Measurements from ENCODE around the gene BANF2. TPM values are rescaled to one million over a fixed set of nuclear protein-coding genes. Genes with fewer than 3 reads are reported as not detected.
A peak's percentile ranks its signal among the peaks of the same experiment; 100 is the strongest.

BANF2 gene
- total and polyA plus RNA-seq, 10 of the 15 experiments (the other 5 are each of a cell fraction or from before 2014, with no cell fraction given) = not detected

DNA sequence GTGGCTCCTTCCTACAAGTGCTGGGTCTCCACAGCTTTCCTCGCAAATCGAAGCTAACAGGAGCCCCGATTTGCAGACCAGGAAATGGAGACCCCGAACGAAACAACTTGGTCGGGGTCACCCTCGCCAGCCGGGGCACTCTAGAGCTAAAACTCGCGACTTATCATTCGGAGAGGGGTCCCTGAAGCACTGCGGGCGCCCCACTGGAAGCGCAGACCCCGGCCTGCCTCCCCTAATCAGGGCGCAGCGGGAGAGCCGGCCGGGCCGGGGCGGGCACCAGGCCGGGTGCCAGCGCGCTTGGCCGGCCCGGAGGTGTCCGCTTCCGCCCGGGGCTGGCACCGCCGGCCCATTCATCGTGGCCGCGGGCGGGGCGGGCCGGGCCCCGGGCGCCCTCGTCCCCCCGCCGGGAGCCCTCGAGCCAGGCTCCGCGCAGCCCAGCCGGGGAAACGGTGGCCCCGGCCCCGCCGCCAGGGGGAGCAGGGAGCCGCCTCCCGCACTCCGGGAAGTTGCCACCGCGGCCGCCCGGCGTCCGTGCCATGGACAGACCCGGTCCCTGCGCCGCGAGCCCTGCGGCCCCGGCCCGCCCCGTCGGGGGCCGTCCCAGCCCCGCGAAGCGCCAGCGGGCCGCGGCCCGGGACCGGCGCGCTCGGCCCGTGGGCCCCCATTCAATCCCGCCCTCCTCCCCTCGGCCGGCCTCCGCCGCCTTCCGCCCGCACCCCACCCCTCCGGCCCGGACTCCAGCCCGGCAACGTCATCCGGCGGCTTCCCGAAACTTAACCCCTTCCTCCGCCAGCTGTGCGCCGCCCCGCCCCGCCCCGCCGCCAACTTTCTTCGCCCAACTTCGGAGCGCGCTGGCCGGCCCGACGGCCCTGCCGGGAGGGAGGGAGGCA lies 18.7 kb upstream of the BANF2 start (continued):
- TF ChIP-seq, protein P1, sequence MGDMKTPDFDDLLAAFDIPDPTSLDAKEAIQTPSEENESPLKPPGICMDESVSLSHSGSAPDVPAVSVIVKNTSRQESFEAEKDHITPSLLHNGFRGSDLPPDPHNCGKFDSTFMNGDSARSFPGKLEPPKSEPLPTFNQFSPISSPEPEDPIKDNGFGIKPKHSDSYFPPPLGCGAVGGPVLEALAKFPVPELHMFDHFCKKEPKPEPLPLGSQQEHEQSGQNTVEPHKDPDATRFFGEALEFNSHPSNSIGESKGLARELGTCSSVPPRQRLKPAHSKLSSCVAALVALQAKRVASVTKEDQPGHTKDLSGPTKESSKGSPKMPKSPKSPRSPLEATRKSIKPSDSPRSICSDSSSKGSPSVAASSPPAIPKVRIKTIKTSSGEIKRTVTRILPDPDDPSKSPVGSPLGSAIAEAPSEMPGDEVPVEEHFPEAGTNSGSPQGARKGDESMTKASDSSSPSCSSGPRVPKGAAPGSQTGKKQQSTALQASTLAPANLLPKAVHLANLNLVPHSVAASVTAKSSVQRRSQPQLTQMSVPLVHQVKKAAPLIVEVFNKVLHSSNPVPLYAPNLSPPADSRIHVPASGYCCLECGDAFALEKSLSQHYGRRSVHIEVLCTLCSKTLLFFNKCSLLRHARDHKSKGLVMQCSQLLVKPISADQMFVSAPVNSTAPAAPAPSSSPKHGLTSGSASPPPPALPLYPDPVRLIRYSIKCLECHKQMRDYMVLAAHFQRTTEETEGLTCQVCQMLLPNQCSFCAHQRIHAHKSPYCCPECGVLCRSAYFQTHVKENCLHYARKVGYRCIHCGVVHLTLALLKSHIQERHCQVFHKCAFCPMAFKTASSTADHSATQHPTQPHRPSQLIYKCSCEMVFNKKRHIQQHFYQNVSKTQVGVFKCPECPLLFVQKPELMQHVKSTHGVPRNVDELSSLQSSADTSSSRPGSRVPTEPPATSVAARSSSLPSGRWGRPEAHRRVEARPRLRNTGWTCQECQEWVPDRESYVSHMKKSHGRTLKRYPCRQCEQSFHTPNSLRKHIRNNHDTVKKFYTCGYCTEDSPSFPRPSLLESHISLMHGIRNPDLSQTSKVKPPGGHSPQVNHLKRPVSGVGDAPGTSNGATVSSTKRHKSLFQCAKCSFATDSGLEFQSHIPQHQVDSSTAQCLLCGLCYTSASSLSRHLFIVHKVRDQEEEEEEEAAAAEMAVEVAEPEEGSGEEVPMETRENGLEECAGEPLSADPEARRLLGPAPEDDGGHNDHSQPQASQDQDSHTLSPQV (IDR thresholded peaks at IDR 0.05) = no peak
- TF ChIP-seq CREM (IDR thresholded peaks at IDR 0.05; ENCODE audit: low read depth) = 0 out of 2 replicates have a peak, but pooled peaks have one; percentile 22
- no peak for TF ChIP-seq FOXM1 (IDR thresholded peaks at IDR 0.05; ENCODE audit: low read depth, low read length)
- TF ChIP-seq MYB (IDR thresholded peaks at IDR 0.05; ENCODE audit: borderline replicate concordance, low read depth, low read length) = no peak
- TF ChIP-seq NR2C2 (IDR thresholded peaks at IDR 0.05; ENCODE audit: borderline replicate concordance, control insufficient read depth, insufficient read length, low read depth) = no peak
- no peak for TF ChIP-seq TAF1 (IDR thresholded peaks at IDR 0.05; ENCODE audit: borderline replicate concordance, low read depth, low read length)
- no peak for TF ChIP-seq PAX5 (IDR thresholded peaks at IDR 0.05; ENCODE audit: borderline replicate concordance, low read depth, low read length)
- TF ChIP-seq, protein P2, sequence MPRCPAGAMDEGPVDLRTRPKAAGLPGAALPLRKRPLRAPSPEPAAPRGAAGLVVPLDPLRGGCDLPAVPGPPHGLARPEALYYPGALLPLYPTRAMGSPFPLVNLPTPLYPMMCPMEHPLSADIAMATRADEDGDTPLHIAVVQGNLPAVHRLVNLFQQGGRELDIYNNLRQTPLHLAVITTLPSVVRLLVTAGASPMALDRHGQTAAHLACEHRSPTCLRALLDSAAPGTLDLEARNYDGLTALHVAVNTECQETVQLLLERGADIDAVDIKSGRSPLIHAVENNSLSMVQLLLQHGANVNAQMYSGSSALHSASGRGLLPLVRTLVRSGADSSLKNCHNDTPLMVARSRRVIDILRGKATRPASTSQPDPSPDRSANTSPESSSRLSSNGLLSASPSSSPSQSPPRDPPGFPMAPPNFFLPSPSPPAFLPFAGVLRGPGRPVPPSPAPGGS (IDR thresholded peaks at IDR 0.05; ENCODE audit: borderline replicate concordance, insufficient read depth, low read depth, low read length, poor library complexity, severe bottlenecking) = no peak
- TF ChIP-seq ZNF24 (IDR thresholded peaks at IDR 0.05) = no peak; the same call in 1 of the 2 replicates
- TF ChIP-seq, protein P3, sequence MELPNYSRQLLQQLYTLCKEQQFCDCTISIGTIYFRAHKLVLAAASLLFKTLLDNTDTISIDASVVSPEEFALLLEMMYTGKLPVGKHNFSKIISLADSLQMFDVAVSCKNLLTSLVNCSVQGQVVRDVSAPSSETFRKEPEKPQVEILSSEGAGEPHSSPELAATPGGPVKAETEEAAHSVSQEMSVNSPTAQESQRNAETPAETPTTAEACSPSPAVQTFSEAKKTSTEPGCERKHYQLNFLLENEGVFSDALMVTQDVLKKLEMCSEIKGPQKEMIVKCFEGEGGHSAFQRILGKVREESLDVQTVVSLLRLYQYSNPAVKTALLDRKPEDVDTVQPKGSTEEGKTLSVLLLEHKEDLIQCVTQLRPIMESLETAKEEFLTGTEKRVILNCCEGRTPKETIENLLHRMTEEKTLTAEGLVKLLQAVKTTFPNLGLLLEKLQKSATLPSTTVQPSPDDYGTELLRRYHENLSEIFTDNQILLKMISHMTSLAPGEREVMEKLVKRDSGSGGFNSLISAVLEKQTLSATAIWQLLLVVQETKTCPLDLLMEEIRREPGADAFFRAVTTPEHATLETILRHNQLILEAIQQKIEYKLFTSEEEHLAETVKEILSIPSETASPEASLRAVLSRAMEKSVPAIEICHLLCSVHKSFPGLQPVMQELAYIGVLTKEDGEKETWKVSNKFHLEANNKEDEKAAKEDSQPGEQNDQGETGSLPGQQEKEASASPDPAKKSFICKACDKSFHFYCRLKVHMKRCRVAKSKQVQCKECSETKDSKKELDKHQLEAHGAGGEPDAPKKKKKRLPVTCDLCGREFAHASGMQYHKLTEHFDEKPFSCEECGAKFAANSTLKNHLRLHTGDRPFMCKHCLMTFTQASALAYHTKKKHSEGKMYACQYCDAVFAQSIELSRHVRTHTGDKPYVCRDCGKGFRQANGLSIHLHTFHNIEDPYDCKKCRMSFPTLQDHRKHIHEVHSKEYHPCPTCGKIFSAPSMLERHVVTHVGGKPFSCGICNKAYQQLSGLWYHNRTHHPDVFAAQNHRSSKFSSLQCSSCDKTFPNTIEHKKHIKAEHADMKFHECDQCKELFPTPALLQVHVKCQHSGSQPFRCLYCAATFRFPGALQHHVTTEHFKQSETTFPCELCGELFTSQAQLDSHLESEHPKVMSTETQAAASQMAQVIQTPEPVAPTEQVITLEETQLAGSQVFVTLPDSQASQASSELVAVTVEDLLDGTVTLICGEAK (IDR thresholded peaks at IDR 0.05; ENCODE audit: borderline replicate concordance) = no peak
- no peak for TF ChIP-seq CHD2 (IDR thresholded peaks at IDR 0.05; ENCODE audit: borderline replicate concordance, low read depth, low read length)
- TF ChIP-seq, protein P4, sequence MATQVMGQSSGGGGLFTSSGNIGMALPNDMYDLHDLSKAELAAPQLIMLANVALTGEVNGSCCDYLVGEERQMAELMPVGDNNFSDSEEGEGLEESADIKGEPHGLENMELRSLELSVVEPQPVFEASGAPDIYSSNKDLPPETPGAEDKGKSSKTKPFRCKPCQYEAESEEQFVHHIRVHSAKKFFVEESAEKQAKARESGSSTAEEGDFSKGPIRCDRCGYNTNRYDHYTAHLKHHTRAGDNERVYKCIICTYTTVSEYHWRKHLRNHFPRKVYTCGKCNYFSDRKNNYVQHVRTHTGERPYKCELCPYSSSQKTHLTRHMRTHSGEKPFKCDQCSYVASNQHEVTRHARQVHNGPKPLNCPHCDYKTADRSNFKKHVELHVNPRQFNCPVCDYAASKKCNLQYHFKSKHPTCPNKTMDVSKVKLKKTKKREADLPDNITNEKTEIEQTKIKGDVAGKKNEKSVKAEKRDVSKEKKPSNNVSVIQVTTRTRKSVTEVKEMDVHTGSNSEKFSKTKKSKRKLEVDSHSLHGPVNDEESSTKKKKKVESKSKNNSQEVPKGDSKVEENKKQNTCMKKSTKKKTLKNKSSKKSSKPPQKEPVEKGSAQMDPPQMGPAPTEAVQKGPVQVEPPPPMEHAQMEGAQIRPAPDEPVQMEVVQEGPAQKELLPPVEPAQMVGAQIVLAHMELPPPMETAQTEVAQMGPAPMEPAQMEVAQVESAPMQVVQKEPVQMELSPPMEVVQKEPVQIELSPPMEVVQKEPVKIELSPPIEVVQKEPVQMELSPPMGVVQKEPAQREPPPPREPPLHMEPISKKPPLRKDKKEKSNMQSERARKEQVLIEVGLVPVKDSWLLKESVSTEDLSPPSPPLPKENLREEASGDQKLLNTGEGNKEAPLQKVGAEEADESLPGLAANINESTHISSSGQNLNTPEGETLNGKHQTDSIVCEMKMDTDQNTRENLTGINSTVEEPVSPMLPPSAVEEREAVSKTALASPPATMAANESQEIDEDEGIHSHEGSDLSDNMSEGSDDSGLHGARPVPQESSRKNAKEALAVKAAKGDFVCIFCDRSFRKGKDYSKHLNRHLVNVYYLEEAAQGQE (IDR thresholded peaks at IDR 0.05; ENCODE audit: low read depth, low read length) = no peak
- TF ChIP-seq SMAD1 (IDR thresholded peaks at IDR 0.05; ENCODE audit: low read depth, partially characterized antibody) = no peak
- no peak for TF ChIP-seq NR2C1 (IDR thresholded peaks at IDR 0.05)
- TF ChIP-seq KAT2A (conservative IDR thresholded peaks at IDR 0.05; ENCODE audit: control insufficient read depth, low read depth, low read length) = no peak
